GM12873 (cell line): Measurements from ENCODE around the gene HPCAL4.

Experiments used
- TF ChIP-seq, protein P1 (sequence below): IDR thresholded peaks from 2 replicates; pipeline ENCODE4 v1.5.1; 2012; ENCODE audit warnings: low read depth, mild to moderate bottlenecking, moderate library complexity, low read length, control low read depth; ENCODE audit not compliant: insufficient read depth; ENCODE audit errors: missing control alignments

Gene HPCAL4

DNA sequence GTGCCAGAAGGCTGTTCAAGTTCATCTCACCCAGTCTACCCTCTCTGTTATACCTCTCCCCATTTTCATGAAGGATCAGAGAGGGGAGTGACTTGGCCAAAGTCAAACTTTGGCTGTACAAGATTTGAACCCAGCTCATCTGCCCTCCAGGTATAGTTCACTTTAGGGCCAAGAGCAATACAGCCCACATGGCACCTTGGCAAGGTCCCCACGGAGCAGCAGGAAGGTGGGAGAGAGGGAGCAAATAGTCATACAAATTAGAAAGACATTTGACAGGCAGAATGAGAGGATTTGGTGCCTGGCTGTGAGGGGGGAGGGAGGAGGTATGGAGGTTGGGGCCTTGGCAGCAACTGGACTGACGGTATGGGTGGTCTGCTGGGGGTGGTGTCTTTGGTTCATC, 1.0 kb downstream of the HPCAL4 start:
- TF ChIP-seq, protein P1, sequence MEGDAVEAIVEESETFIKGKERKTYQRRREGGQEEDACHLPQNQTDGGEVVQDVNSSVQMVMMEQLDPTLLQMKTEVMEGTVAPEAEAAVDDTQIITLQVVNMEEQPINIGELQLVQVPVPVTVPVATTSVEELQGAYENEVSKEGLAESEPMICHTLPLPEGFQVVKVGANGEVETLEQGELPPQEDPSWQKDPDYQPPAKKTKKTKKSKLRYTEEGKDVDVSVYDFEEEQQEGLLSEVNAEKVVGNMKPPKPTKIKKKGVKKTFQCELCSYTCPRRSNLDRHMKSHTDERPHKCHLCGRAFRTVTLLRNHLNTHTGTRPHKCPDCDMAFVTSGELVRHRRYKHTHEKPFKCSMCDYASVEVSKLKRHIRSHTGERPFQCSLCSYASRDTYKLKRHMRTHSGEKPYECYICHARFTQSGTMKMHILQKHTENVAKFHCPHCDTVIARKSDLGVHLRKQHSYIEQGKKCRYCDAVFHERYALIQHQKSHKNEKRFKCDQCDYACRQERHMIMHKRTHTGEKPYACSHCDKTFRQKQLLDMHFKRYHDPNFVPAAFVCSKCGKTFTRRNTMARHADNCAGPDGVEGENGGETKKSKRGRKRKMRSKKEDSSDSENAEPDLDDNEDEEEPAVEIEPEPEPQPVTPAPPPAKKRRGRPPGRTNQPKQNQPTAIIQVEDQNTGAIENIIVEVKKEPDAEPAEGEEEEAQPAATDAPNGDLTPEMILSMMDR: no peak

DNA sequence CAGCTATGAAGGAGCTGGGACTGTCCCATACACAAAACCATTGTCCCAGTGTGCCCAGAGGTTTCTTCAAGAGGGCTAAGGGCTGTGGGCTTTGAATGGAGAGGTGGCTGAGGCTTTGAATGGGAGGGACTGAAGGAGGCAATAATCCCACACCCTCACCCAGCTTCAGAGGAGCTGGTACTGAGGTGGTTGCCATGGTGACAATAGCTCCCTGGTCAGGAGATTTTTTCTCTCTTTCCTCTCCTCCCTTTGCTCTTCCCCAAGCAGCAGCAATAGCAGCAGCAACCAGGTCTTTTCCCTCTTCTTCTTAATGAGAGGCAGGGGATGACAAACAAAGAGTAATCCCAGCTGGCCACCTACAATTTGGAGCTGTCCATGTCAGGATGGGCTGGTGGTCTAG, 1.6 kb downstream of the HPCAL4 start:
- TF ChIP-seq, protein P1: no peak

DNA sequence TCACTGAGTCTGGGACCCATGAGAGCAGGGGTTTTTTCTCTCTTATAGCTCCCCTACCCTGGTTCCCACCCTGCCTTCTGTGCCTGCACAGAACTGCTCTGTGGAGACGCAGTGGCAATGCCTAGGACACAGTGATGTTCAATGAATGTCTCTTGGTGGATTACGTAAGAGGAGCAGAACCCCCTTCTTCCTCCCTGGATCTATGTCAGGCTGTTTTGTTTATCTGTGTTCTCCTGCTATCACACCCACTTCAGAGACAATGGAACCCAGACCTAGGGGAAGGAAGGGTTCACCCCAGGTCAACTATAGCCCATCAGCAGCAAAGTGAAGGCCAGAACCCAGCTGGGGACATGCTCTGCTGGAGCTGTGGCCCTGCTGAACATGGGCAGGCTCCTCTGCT, 2.0 kb downstream of the HPCAL4 start:
- TF ChIP-seq, protein P1: no peak

DNA sequence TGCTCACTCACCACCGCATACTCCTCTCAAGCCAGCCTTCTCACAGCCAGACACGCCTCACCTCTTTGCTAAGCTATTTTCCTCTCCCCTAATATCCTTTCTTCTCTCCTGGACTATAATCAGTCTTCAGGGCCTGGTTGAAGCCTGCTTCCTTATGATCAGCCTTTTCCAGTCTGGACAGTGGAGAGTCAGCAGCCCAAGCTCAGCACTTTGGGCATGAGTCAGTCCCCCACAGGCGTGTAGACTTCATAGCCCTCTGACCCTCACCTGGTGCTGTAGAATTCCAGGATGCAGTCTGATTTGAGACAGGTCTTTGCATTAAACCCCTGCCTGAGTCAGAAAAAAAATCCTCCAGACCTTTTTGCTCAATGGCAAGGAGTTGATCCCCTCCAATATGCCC, 2.5 kb downstream of the HPCAL4 start:
- TF ChIP-seq, protein P1: no peak

DNA sequence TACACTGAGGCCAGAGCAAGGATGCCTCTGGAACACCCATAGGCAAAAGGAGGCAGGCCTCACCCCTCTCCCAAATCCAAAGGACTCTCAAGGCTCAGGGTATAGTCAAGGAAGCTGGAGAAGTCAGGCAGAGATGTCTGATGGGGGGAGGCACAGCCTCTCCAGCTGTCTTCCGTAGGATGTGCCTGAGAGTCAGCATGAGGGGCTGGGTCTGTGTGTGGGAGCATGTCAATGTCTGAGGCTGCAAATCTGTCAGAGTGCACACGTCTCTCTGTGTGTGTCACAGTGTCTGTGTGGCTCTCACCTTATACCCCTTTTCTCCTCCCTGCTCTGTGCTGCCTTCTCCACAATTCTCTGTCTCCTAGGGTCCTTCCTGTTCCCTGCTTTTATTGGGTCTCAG, 4.0 kb downstream of the HPCAL4 start:
- TF ChIP-seq, protein P1: no peak

DNA sequence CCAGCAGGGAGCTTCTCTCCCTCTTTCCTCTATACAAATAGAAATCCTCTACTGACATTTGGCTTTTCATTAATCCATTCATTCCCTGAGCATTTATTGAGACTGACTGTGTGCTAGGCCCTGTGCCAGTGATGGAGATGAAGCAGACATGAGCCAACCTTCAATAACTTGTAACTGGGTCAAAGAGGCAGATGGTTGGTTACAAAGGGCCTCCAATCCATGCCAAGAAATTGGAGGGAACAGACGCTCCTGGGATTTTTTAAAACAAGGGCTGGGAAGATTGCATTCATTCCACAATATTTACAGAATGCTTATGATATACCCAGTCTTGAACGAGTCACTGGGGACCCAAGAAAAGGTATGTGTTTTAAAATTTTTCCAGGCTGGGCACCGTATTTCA, 6.2 kb downstream of the HPCAL4 start:
- TF ChIP-seq, protein P1: no peak

DNA sequence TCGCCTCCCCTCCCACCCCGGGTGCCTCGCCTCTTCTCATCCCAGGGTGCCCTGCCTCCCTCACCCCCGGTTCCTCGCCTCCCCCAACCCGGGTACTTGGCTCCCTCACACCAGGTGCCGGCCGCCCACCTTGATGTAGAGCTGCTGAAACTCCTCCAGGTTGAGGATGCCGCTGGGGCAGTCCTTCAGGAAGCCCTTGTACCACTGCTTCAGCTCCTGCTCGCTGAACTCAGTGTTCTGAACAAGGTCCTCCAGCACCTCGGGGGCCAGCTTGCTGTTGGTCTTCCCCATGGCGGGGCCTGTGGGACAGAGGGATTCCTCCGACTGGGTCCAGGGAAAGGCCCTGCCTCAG, 6.9 kb downstream of the HPCAL4 start:
- TF ChIP-seq, protein P1: no peak
